ENCODE results near the gene WDFY3. TPM values are rescaled to one million over a fixed set of nuclear protein-coding genes. Genes with fewer than 3 reads are reported as not detected.

The WDFY3 gene
- total RNA-seq (2016; rRNA removed; fragmentation: Illumina TruSeq; extraction: Trizol) = 24.5 and 30.8 TPM in 2 replicates
- 8.8 and 10.0 TPM in 2 replicates for total RNA-seq (2016; cell fraction: cytosol; rRNA removed; fragmentation: Illumina TruSeq; extraction: Trizol; ENCODE audit: low read depth)
- total RNA-seq (2016; cell fraction: insoluble cytoplasmic fraction; rRNA removed; fragmentation: Illumina TruSeq; extraction: Trizol) = 22.5 and 29.2 TPM in 2 replicates
- 10.2 and 11.3 TPM in 2 replicates for total RNA-seq (2016; cell fraction: membrane; rRNA removed; fragmentation: Illumina TruSeq; extraction: Trizol)
- 60.8 and 61.6 TPM in 2 replicates for total RNA-seq (2016; cell fraction: nucleus; rRNA removed; fragmentation: Illumina TruSeq; extraction: Trizol)
- polyA plus RNA-seq (2011; rRNA removed) = 16.7 and 19.9 TPM in 2 replicates
- polyA plus RNA-seq (2011; cell fraction: cytosol; rRNA removed) = 13.5 and 17.1 TPM in 2 replicates
- polyA plus RNA-seq (2011; cell fraction: nucleus; rRNA removed) = 27.2 and 44.3 TPM in 2 replicates
- polyA plus RNA-seq (2012) = 13.4 TPM in 2 replicates
- polyA plus RNA-seq (2016; cell fraction: cytosol; fragmentation: Illumina TruSeq; extraction: Trizol; ENCODE audit: low read depth) = 0.48 and 0.73 TPM in 2 replicates
- polyA plus RNA-seq (2016; cell fraction: insoluble cytoplasmic fraction; fragmentation: Illumina TruSeq; extraction: Trizol; ENCODE audit: low read depth) = 9.4 and 10.1 TPM in 2 replicates
- 1.3 and 1.8 TPM in 2 replicates for polyA plus RNA-seq (2016; cell fraction: membrane; fragmentation: Illumina TruSeq; extraction: Trizol; ENCODE audit: low read depth)
- 16.1 and 19.7 TPM in 2 replicates for polyA plus RNA-seq (2016; cell fraction: nucleus; fragmentation: Illumina TruSeq; extraction: Trizol; ENCODE audit: insufficient read depth, low read depth)
- polyA minus RNA-seq (2011; rRNA and poly(A)+ RNA removed; ENCODE audit: low replicate concordance) = 84.0 and 132 TPM in 2 replicates
- polyA minus RNA-seq (2011; cell fraction: cytosol; rRNA and poly(A)+ RNA removed) = 44.8 and 56.1 TPM in 2 replicates
- 216 and 287 TPM in 2 replicates for polyA minus RNA-seq (2011; cell fraction: nucleus; rRNA and poly(A)+ RNA removed)
- percentile 80 among the genes with signal in this experiment for Bru-seq, nascent RNA
- BruChase-seq, experiment 1, labeled RNA remaining after a 6-hour chase = percentile 75 among the genes with signal in this experiment
- percentile 73 among the genes with signal in this experiment for BruChase-seq, experiment 2, labeled RNA remaining after a 2-hour chase
- long read RNA-seq, experiment 1 = 0 reads
- long read RNA-seq, experiment 2, partial matches to known transcripts = 2 of 12 reads
- long read RNA-seq, experiment 2, other reads (novel, unspliced or antisense) = 10 of 12 reads

- WGBS (ENCODE audit: low lambda C conversion rate) = under 1% methylated on average over 30 of the region's 58 CpGs
- H3K27me3 ChIP-seq (ENCODE audit: control insufficient read depth in 1 of 2, insufficient read depth in 2 of 2, low read length in 2 of 2) = no peaks in the 10 kb centered on the region
- peak within 1 kb of the TSS; percentile 84 for H3K9ac ChIP-seq (ENCODE audit: insufficient read depth, low read depth, low read length)
- peak within 1 kb of the TSS; percentile 82 for H3K27ac ChIP-seq (ENCODE audit: extremely low read length, insufficient read depth, low read length)
- ATAC-seq (peak; percentile 85), FAIRE-seq (peak; percentile 21), DNase-seq (ENCODE audit: low spot score) (peak; percentile 58)
- H3K9me3 ChIP-seq (ENCODE audit: low read length) = no peaks in the 10 kb centered on the region
- H3K79me2 ChIP-seq (ENCODE audit: insufficient read depth, low read length) = peaks cover 36% of the 10 kb centered on the region
- ChIA-PET POLR2A (interaction anchor here (0.5 to 1.6 kb wide), 3 partner anchors 14 to 384 kb away, joined by 3 to 4 read pairs (median 4); no protein-coding TSS in a partner anchor), CTCF (ENCODE audit: low intra/inter-chr PET ratio, low total read pairs) (no interaction called here)
- peak within 1 kb of the TSS; percentile 89 to 91 (median 90) for H3K4me3 ChIP-seq (replicated peaks in 1 of 3; ENCODE audit: insufficient read depth in 1 of 3, low read depth in 2 of 3, low read length in 3 of 3)
- peak within 1 kb of the TSS; percentile 93 for H3K4me2 ChIP-seq (ENCODE audit: low read depth, low read length)
- no peaks in the 10 kb centered on the region; the same call in none of the 2 replicates for H4K20me1 ChIP-seq (ENCODE audit: insufficient read depth, low read length)
- H3K4me1 ChIP-seq (ENCODE audit: insufficient read depth, low read length) = peaks cover 23% of the 10 kb centered on the region
- peak within 1 kb of the TSS; percentile 81 for H2AFZ ChIP-seq (ENCODE audit: low read length)
- in situ Hi-C loops (cut with HindIII; ENCODE audit: extremely low pct_ligation_motif_present, low pct_unique_long_range_greater_than_20kb) = loop anchor here (5.0 to 10.0 kb wide), 2 partner anchors 214 to 382 kb away; partner anchors contain the start of gene CDS1
- intact Hi-C loops (cut with micrococcal nuclease; ENCODE audit: unreplicated experiment) = loop anchor here (1.0 to 2.0 kb wide), 2 partner anchors 216 to 388 kb away; no protein-coding TSS in a partner anchor
- H3K36me3 ChIP-seq (replicated peaks in 1 of 2; ENCODE audit: control insufficient read depth in 1 of 2, insufficient read depth in 2 of 2, low read length in 2 of 2) = no peaks in the 10 kb centered on the region
- BruUV-seq (replicated peaks) = TSS peak; percentile 60
- no peak for TF ChIP-seq ATF4 (CRISPR knock-in tag; IDR thresholded peaks at IDR 0.05)
- TF ChIP-seq ZNF672 (CRISPR knock-in tag; IDR thresholded peaks at IDR 0.05) = 0 out of 2 replicates have a peak, but pooled peaks have one; percentile 27
- TF ChIP-seq HINFP (CRISPR knock-in tag; IDR thresholded peaks at IDR 0.05; ENCODE audit: low read depth) = 0 out of 2 replicates have a peak, but pooled peaks have one; percentile 36
- TF ChIP-seq LRRFIP1 (CRISPR knock-in tag; conservative IDR thresholded peaks at IDR 0.05) = no peak
- TF ChIP-seq MBD4 (IDR thresholded peaks at IDR 0.05; ENCODE audit: borderline replicate concordance, low read length) = no peak
- no peak for TF ChIP-seq MATR3 (CRISPR knock-in tag; IDR thresholded peaks at IDR 0.05)
- no peak for TF ChIP-seq ZBTB20 (CRISPR knock-in tag; IDR thresholded peaks at IDR 0.05; ENCODE audit: borderline replicate concordance, low read depth)
- no peak for TF ChIP-seq ZNF570 (CRISPR knock-in tag; IDR thresholded peaks at IDR 0.05; ENCODE audit: borderline replicate concordance)
- TF ChIP-seq ZNF607 (CRISPR knock-in tag; IDR thresholded peaks at IDR 0.05; ENCODE audit: borderline replicate concordance) = 0 out of 2 replicates have a peak, but pooled peaks have one; percentile 29
- TF ChIP-seq ZNF143 (CRISPR knock-in tag; IDR thresholded peaks at IDR 0.05) = no peak
- no peak for TF ChIP-seq NFIB (CRISPR knock-in tag; IDR thresholded peaks at IDR 0.05; ENCODE audit: borderline replicate concordance)
Measured at GRCh38 chr4:84966382-84967242, at the start of gene WDFY3. TSS of gene WDFY3 (minus strand) at chr4:84966690. CDS start at chr4:84860591, 106,099 bp downstream.
